ENCODE measurements around the gene PSEN2.

The PSEN2 gene

GRCh38 chr1:226943927-226944326 is 73.5 kb downstream of the PSEN2 start:
- no peak overlapping the region for H3K27ac ChIP-seq
- TF ChIP-seq, protein P1, sequence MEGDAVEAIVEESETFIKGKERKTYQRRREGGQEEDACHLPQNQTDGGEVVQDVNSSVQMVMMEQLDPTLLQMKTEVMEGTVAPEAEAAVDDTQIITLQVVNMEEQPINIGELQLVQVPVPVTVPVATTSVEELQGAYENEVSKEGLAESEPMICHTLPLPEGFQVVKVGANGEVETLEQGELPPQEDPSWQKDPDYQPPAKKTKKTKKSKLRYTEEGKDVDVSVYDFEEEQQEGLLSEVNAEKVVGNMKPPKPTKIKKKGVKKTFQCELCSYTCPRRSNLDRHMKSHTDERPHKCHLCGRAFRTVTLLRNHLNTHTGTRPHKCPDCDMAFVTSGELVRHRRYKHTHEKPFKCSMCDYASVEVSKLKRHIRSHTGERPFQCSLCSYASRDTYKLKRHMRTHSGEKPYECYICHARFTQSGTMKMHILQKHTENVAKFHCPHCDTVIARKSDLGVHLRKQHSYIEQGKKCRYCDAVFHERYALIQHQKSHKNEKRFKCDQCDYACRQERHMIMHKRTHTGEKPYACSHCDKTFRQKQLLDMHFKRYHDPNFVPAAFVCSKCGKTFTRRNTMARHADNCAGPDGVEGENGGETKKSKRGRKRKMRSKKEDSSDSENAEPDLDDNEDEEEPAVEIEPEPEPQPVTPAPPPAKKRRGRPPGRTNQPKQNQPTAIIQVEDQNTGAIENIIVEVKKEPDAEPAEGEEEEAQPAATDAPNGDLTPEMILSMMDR (IDR thresholded peaks at IDR 0.05): no peak

DNA sequence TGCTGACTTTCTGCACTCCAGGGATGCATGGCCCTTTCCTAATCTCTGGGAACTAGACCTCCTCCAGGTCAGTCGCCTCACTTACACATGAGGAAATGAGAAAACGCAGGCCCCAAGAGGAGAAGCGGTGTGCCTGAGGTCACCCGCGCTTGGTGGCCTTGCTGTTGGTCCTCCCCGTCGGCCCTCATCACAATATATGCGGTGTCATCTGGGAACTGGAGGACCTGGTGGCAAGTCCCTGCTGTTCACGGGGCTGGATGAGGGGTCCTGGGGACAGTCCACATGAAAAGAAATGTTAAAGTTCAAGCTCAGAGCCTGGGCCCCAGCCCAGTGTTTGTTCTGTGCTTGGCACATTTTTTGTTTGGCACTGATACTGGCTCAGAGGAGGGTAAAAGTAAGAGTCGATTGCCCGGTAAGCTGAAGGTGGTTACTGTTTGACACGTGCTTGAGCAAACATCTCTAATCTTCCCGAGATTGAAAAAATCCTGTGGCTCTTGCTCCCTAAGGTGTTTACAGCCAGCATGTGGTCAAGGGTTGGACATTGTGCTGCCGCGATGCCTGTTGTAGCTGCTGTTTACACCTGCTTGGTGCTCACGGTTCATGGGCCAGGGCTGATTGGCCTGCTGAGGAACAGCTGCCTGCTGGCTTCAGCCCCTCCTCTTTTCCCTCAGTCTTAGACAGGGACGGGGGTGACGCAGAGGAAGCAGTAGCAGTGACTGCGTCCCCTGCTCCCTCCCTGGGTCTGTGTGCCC is 74.9 kb downstream of the PSEN2 start:
- H3K9me3 ChIP-seq: no peaks in the 10 kb centered on the region
- no peak overlapping the region for H3K27ac ChIP-seq
- TF ChIP-seq, protein P1 (IDR thresholded peaks at IDR 0.05): no peak

More at GRCh38 chr1:226943927-226944326, 73.5 kb downstream of the PSEN2 start:
- Histone ChIP-seq H3K27me3 (no peaks in the 10 kb centered on the region), H3K4me1 (ENCODE audit: control insufficient read depth in 1 of 2, insufficient read depth in 1 of 2, low read depth in 1 of 2, low read length in 1 of 2) (peaks cover 11 to 12% of the 10 kb centered on the region in 2 experiments), H3K9me3 (no peaks in the 10 kb centered on the region), H3K4me3 (ENCODE audit: low read depth in 1 of 2, low read length in 1 of 2) (no peak overlapping the region), H3K36me3 (no peaks in the 10 kb centered on the region)

More for the DNA sequence above, 74.9 kb downstream of the PSEN2 start:
- Histone ChIP-seq H3K27me3 (no peaks in the 10 kb centered on the region), H3K4me1 (ENCODE audit: control insufficient read depth in 1 of 2, insufficient read depth in 1 of 2, low read depth in 1 of 2, low read length in 1 of 2) (peaks cover 10 to 11% of the 10 kb centered on the region in 2 experiments), H3K4me3 (ENCODE audit: low read depth in 1 of 2, low read length in 1 of 2) (no peak overlapping the region), H3K36me3 (no peaks in the 10 kb centered on the region)

All from neutrophil (primary cell).